Hindlimb muscle (tissue), 1 donor: ENCODE measurements around the gene KRTAP10-1. TPM values are rescaled to one million over a fixed set of nuclear protein-coding genes. Genes with fewer than 3 reads are reported as not detected.
A peak's percentile ranks its signal among the peaks of the same experiment; 100 is the strongest.
"Not testable (repeated sequence)": the region's sequence is repeated elsewhere in the genome, so short reads cannot be mapped to it uniquely, and the experiment has no call there.

Experiments used
- DNase-seq: peaks from one replicate; pipeline ENCODE4 v3.0.0-alpha.2; 2013
- polyA plus RNA-seq: library from polyadenylated mRNA; unstranded; fragments of 120-200 nt; gene quantifications from one replicate; pipeline ENCODE4 v1.2.1, GENCODE V29; 2013; ENCODE audit not compliant: insufficient read length

KRTAP10-1 gene
- not detected for polyA plus RNA-seq

GRCh38 chr21:44539991-44540666 lies at the start of gene KRTAP10-1:
TSS of gene KRTAP10-1 (minus strand) at chr21:44540195. CDS start at chr21:44540150, 45 bp downstream.
- no peak for DNase-seq

- no peak for DNase-seq
Measured at GRCh38 chr21:44589094-44589493, 49.1 kb upstream of the KRTAP10-1 start.

- no peak for DNase-seq
Measured at GRCh38 chr21:44585892-44586291, 45.9 kb upstream of the KRTAP10-1 start.

- DNase-seq: no peak
Measured at GRCh38 chr21:44583800-44584147, 43.8 kb upstream of the KRTAP10-1 start.

GRCh38 chr21:44583089-44583799 lies 43.2 kb upstream of the KRTAP10-1 start:
- DNase-seq: peak; percentile 11

GRCh38 chr21:44582055-44582454 lies 42.1 kb upstream of the KRTAP10-1 start:
- DNase-seq: no peak

GRCh38 chr21:44581158-44581557 lies 41.2 kb upstream of the KRTAP10-1 start:
- no peak for DNase-seq

- not testable (repeated sequence) for DNase-seq
Measured at GRCh38 chr21:44580231-44580821, 40.3 kb upstream of the KRTAP10-1 start, which contains the start of gene KRTAP10-5. TSS of gene KRTAP10-5 (minus strand) at chr21:44580604. CDS start at chr21:44580578, 26 bp downstream.

GRCh38 chr21:44579833-44580144 lies 39.8 kb upstream of the KRTAP10-1 start:
- DNase-seq: no peak

GRCh38 chr21:44579056-44579832 lies 39.2 kb upstream of the KRTAP10-1 start:
- no peak for DNase-seq

- DNase-seq: no peak
Measured at GRCh38 chr21:44578371-44579055, 38.5 kb upstream of the KRTAP10-1 start.

GRCh38 chr21:44576025-44576420 lies 36.0 kb upstream of the KRTAP10-1 start:
- DNase-seq: no peak

GRCh38 chr21:44575307-44576024 lies 35.5 kb upstream of the KRTAP10-1 start:
- no peak for DNase-seq

- DNase-seq: no peak
Measured at GRCh38 chr21:44574457-44575306, 34.7 kb upstream of the KRTAP10-1 start.

GRCh38 chr21:44573630-44574456 lies 33.8 kb upstream of the KRTAP10-1 start, which contains the start of gene KRTAP10-4:
TSS of gene KRTAP10-4 (plus strand) at chr21:44573729. CDS start at chr21:44573759, 30 bp downstream.
- not testable (repeated sequence) for DNase-seq

- no peak for DNase-seq
Measured at GRCh38 chr21:44572959-44573583, 33.1 kb upstream of the KRTAP10-1 start.

- DNase-seq: no peak
Measured at GRCh38 chr21:44571844-44572782, 32.1 kb upstream of the KRTAP10-1 start.

- no peak for DNase-seq
Measured at GRCh38 chr21:44571296-44571695, 31.3 kb upstream of the KRTAP10-1 start.
